ENCODE data around the gene DEF6.

The DEF6 gene, protein sequence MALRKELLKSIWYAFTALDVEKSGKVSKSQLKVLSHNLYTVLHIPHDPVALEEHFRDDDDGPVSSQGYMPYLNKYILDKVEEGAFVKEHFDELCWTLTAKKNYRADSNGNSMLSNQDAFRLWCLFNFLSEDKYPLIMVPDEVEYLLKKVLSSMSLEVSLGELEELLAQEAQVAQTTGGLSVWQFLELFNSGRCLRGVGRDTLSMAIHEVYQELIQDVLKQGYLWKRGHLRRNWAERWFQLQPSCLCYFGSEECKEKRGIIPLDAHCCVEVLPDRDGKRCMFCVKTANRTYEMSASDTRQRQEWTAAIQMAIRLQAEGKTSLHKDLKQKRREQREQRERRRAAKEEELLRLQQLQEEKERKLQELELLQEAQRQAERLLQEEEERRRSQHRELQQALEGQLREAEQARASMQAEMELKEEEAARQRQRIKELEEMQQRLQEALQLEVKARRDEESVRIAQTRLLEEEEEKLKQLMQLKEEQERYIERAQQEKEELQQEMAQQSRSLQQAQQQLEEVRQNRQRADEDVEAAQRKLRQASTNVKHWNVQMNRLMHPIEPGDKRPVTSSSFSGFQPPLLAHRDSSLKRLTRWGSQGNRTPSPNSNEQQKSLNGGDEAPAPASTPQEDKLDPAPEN

DNA sequence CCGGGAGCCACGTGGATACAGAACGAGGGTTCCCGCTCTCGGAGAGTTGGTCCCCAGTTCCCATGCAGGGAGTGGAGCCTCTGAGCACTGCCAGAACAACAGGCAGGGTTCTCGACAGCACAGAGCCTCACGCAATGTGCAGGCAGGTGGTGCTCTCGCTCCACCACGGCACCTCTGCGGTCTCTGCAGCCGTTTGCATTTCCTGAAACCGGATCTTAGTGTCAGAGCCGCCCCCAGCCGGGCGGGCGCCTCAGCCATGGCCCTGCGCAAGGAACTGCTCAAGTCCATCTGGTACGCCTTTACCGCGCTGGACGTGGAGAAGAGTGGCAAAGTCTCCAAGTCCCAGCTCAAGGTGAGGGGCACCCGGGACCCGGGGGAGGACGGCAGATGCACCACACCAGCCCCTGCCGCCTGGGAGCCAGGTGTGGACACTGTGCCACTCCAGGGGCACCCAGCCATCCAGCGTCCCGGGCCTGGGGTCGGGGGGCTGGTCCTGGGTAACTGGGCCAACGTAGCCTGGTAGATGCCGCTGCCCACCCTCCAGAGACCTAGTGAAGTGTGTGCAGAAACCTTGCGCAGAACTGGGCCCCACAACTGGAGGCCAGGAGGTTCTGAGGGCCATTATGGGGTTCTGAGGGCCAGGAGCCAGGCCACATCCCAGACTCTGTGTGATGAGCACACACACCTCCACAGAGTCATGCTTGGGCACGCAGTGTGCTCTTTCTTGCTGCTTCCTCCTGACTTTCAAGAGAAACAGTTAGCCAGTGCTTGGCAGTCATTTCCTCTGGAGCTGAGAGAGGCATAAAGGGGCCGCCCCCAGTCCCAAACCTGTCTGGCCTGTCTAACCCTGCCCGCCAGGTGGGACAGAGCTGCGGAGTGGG lies at the start of gene DEF6:
DEF6 (plus strand) TSS at position 218 of the 881 bp plus-strand sequence; CDS start at position 257, 39 bp downstream.
- peak; percentile 73 to 81 for DNase-seq (ENCODE audit: low read depth in 2 of 2)

DNA sequence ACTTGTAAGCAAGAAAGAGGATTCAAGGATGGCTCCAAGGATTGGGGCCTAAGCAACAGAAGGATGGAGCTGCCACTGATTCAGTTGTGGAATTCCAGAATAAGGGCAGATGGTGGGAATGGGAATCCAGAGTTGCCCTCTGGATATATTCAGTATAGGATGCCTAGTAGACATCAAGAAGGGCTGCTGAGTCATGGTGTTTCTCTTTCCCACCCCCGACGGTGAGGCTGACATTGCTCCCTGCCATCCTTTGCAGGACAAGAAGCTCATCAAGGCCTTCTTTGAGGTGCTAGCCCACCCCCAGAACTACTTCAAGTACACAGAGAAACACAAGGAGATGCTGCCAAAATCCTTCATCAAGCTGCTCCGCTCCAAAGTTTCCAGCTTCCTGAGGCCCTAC lies 49.3 kb upstream of the DEF6 start:
- no peak for DNase-seq (ENCODE audit: low read depth in 2 of 2)

DNA sequence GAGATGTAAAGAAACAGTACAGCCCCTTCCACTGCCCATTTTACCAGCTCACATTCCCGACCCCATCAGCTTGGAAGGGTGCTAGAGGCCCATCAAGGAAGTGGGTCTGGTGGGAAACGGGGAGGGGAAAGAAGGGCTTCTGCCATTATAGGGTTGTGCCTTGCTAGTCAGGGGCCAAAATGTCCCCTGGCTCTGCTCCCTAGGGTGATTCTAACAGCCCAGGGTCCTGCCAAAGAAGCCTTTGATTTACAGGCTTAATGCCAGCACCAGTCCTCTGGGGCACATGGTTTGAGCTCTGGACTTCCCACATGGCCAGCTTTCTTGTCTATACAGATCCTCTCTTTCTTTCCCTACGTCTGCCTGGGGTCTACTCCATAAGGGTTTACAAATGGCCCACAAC lies 48.7 kb upstream of the DEF6 start:
- no peak for DNase-seq (ENCODE audit: low read depth in 2 of 2)

DNA sequence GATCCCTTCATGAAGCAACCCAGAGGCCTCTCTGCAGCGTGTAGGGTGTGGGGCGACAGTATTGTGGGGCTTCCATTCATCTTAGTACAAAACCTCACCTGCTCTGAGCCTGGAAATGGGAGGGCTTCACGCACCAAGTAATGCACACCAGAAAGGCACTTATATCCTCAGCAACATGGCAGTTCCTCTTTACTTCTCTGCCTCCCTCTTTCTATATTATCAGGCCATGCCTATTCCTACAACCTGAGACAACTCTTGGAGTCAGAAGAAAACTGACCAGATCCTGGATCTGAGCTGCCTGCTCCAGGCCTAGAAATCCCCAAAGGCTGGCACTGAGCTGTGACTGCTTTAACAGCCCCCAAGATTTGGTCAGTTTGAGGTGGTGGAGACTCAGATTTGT lies 45.7 kb upstream of the DEF6 start:
- DNase-seq (ENCODE audit: low read depth in 2 of 2): no peak

DNA sequence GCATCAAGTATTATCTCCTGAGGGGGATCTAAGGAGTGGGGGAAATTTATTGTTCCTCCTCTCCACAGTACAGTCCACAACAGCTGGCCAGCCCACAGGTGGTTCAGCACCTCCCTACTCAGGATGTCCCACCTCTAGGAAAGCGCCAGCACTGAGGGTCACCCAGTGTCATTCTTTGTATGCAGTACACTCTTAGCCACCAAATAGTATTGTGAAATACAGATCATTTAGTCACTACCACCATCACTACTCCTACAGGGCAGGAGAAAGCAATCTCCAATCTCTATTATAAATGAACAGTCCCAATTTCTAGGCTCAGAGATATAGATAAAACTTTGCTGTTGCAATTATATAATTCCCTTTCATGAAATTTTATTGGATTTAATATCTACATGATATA lies 44.4 kb upstream of the DEF6 start:
- no peak for DNase-seq (ENCODE audit: low read depth in 2 of 2)

DNA sequence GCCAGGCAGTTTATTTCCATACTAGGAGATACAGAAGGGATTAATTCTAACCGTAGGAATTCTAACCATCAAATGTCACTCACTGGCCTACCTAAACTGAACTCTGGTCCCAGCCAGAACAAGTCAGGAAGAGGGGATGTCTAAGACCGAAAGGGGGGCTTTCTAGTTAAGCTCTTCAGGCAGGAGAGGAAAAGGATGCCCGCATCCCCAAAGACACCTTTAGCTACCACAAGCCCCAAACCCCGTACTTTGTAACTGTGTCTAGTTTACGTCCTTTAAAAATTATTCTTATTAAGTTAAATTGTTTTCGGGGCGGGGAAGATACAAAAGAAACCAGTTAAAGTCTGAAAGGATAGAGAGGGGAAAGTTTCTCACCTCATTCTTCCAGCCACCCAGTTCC lies 39.3 kb upstream of the DEF6 start:
- DNase-seq (ENCODE audit: low read depth in 2 of 2): no peak

DNA sequence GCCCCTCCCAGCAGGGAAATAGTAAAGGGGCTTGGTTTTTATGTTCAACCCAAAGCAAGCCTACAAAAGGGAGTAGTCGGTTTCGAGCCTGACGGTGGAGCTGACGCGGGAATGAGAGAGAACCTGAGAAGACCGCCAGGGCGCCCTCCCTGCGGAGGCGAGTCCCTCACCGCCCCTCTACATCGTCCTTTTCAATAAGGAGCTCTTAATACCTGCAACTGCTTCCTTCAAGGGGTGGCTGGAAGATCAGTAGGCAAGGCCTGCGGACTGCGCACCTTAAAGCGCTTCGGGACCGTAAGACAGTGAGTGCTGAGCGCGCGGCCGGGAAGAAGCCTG lies 38.8 kb upstream of the DEF6 start:
- DNase-seq (ENCODE audit: low read depth in 2 of 2): peak in 1 of 2 donors; percentile 21

DNA sequence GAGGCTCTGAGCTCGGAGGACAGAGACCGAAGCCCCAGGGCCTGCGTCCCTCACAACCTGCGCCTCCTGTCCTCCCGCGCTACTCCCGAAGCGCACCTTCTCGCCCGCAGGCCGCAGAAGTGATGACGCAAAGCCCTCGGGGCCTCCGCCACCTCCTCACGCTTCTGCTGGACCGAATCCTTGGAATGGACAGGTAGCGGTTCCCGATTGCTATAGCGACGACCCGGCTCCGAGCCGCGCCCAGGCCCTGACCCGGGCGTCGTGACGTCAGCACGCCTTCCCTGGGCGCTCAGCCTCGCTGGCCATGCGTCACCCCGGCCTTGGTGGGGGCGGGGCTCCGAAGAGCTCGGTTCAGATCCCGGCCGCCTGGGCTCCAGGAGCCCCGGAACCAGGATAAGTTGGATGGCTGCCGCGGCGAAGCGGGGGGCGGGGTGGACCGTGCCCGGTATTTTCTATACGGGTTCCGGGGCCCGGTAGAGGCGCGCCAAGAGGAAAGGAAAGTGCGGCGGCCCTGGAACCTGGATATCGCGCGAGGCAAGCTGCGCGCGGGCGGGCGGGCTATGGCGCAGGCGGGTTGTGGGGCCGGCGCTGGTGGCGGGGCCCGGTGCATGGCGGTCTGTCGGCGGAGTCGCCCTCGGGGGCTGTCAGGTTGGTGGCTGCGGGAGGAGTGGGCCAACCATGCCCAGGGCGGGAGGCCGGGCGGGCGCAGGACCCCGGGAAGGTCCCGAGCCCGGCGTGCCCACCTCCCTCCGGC lies 38.2 kb upstream of the DEF6 start, which contains the start of gene ZNF76:
ZNF76 (plus strand) TSS at position 542 of the 754 bp plus-strand sequence. CDS start 21,417 bp downstream, outside the sequence.
- peak; percentile 78 to 84 for DNase-seq (ENCODE audit: low read depth in 2 of 2)

DNA sequence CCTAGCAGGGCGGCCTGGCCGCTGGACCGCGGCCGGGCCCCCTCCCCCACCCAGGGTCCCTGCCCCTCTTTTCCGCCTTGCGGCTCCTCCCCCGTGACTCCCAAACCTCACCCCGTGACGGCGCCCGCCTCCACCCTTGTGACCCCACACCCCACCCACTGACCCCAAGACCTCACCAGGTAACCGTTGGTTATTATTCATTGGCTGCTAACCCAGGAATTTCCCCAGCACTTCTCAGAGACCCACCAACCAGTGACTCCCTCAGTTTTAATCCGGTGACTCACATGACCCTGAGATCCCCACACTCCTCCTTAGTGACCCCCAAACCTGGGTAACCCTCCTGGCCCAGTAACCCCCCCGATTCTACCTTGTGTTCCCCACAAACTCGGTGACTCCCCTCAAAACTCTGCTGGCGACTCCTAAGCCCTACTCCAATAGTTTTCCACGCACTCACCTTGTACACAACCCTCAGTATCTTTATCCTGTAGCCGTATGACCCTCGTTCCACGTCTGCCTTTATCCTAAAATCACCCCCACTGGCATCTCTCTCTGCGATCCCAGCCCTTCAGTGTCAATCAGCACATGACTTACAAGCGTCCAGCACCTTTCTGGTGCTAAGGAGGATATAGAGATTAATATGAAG lies 37.5 kb upstream of the DEF6 start:
- peak; percentile 43 to 58 for DNase-seq (ENCODE audit: low read depth in 2 of 2)

DNA sequence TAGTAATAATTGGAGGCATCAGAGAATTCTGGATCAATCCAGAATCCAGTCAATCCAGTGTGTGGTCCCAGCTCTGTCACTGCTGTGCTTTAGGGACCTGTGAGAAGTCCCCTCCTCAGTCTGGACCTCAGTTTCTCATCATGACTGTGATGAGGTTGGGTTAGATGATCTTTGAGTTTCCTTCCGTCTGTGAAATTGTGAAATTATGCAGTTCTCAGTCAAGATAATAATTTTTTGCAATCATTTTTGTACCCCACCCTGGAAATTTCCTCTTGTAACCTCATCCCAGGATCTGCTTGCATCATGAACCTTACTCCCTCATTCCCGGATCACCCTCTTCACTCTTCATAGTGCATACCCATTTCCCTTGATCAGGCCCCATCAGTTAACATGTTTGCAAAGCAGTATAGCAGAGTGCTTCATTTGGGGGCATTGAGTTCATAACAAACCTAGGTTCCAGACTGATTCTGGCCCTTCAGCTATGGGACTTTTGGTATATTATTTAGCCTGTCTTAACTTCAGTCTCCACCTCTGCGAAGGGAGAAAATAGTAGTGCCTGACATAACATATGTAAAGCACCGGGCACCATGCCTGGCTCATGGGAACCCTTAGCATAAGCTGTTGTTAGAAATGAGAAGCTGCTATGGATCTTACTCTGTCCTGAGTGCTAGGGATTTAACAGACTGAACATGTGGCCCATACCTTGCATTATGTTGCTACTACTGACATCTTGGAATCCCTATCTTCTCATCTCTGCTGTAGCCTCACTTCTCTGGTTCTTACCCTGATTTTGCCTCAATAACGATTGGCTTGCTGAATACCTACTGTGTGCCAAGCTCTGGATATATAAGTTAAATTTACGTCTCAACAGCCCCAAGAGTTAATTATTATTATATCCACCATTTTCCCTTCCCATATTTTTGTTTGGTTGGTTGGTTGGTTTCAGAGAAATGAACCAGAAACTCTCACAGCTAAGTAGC lies 36.7 kb upstream of the DEF6 start:
- no peak for DNase-seq (ENCODE audit: low read depth in 2 of 2)

DNA sequence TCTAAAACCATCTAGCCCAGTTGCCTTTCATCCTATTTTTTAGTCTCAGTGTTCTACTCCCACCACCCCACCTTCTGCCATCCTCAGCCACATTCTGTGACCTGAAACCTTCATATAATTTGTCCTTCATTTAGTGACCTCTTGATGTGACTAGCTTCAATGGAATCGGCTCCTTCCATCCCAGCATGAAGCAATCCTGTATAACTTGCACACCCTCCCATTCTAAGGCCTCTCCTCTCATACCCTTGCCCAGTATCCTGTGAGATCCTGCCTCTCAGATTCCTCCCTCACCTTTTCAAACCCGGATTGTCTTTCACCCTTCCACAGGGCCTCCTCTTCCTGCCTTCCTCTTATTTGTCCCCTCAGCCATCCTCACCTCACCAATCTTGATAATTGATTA lies 35.0 kb upstream of the DEF6 start:
- DNase-seq (ENCODE audit: low read depth in 2 of 2): no peak

DNA sequence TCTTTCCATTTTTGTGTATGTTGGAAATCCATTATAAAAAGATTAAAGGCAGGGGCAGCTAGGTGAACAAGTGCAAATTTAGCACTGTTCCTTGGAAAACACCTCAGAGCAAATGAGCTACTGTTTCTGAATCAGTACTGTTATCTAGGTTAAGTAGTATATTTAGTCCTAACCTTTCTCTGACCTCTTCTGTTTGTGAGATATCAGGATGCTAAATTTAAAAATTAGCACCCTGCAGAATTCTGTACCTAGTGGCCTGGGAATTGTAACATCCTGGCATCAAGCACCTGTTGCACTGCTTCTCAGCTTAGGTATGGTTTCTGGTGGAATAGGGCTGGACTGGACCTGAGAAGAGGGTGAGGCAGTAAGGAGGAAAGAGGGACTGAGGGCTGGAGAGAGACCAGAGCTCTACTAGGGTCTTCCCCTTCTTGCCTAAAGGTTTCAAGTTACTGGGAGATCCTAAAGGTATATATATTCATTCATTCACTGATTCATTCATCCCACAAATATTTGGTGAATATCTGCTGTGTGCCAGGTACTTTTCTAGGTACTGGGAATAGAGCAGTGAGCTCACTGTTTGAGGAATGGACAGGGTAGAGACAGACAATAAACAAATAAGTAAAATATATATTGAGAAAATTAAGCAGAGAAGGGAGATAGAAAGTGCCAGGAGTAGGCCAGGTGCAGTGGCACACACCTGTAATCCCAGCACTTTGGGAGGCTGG lies 32.9 kb upstream of the DEF6 start:
- no peak for DNase-seq (ENCODE audit: low read depth in 2 of 2)

DNA sequence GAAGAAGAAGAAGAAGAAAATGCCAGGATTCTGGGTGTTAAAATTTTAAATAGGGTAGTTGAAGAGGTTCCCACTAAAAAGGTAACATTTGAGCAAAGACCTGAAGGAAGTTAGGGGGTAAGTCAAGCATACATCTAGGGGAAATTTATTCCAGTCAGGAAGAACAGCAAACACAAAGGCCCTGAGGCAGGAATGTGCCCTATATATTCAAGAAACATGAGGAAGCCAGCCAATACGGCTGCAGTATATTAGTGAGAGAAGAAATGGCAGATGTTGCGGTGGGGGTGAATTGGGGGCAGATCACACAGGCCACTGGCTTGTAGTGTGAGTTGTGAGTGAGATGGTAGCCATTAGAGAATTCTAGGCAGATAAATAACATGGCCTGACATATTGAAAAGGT lies 32.1 kb upstream of the DEF6 start:
- DNase-seq (ENCODE audit: low read depth in 2 of 2): no peak

DNA sequence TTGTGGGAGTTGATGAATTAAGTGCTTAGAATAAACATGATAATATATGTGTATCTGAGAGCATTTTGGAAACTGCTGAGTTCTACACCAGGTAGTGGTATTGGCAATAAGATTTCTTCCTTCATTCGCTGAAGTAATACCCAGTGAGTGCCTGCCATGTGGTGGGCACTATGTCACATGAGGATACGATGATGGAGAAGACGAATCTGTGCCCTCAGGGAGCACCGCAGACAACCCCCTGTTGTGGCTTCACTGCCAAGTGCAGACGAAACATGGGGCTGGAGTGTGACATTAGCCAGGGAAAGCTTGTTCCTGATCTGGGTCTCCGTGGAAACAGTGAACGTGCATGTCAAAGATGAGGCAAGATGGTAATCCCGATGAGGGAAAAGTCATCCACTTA lies 30.2 kb upstream of the DEF6 start:
- no peak for DNase-seq (ENCODE audit: low read depth in 2 of 2)

DNA sequence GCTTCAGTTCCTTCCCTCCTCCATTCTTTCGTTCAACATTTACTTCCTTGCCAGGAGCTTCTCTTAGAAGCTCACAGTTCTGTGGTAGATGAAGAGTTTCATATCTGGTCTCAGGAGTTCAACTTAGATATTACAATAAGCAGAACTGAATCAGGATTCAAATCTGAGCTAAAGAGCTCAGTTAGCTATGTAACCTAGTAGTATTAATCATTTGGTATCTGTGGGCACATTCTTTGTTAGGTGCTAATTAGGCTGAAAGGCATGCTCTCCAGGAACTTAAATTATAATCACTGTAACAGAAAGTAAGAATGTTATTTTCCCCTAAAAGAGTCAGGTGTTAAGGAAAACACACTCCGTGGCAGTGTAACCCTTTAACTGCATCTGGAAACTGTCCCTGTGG lies 29.7 kb upstream of the DEF6 start:
- no peak for DNase-seq (ENCODE audit: low read depth in 2 of 2)

DNA sequence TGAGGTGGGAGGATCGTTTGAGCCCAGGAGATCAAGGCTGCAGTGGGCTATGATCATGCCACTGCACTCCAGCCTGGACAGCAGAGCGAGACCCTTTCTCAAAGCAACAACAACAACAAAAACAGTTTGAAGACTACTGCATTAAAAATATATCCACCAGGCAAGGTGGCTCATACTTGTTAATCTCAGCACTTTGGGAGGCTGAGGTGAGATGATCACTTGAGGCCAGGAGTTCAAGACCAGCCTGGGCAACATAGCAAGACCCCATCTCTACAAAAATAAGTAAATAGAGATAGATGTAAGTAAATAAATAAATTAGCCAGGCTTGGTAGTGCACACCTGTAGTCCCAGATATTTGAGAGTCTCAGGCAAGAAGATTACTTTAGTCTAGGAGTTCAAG lies 25.6 kb upstream of the DEF6 start:
- DNase-seq (ENCODE audit: low read depth in 2 of 2): no peak

DNA sequence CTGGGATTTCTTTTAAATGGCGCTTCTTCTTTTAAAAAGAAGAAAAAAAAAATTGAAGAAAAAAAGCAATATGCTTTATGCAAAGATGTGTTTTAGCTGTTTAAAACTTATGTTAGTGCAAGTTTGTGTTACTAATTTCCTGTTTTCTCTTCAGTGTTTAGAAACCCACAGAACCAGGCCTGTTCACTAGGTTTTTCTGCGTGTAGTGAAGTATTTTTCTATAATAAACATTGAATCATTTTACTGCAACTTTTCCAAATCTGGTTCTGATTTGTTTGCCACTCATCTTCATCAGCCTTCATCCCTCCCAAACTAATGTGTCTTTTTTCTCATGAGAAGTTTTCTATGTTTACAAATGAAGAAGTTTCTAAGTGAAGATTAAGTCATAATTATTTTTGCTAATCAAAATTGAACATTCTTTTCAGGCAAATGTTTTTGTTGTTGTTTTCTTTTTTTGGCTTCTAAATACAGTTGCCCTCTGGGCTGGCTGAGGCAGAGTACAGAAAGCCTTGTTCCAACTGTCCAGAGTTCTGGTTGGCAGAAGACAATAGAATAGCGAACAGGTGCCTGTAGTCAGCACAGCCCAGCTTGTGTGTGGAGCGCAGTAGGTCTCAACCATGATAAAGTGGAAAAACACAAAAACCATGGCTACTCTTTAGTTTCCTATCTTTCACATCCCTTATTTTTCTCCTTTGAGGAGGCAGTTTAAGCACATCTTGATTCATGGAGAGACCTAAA lies 23.6 kb upstream of the DEF6 start:
- no peak for DNase-seq (ENCODE audit: low read depth in 2 of 2)

DNA sequence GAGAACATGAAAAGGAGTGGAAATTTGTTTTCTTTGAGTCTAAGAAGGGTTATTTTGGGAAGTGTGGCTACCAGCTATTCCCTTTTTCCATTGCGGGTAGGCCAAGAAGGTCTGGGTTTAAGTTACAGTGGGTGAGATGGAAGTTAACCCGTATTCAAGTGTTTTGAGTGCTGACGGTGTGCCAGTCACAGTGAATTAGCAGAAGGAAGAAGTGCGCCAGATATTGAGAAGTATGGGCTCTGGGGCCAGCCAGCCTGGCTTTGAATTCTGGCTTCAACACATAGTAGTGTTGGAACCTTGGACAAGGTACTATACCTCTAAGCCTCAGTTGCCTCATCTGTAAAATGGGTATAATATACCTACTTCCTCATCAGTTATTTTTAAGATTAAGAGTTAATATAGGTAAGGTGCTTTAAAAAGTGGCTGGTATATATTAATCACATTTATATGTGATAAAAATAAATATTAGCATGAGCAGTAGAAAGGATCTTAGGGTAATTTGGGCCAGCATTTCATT lies 21.8 kb upstream of the DEF6 start:
- DNase-seq (ENCODE audit: low read depth in 2 of 2): no peak

Data from stimulated activated CD8-positive, alpha-beta memory T cell treated with anti-CD3 and anti-CD28 coated beads, Interleukin-2, amount 100 ng/mL, for 1 hour (primary cell).